SIG-M5 treated with dmso at 0.1 percent for 504 hours (cell line): Measurements from ENCODE around the gene SSPN.

Experiments used
- DNase-seq: peaks from one replicate; lab custom pipeline; 2025; ENCODE audit not compliant: unreplicated experiment; lab: John Stamatoyannopoulos, UW

SSPN gene

GRCh38 chr12:26282339-26282940, 87.1 kb downstream of the SSPN start:
- DNase-seq: no peak

- no peak for DNase-seq
These were observed 87.7 kb downstream of the SSPN start for GRCh38 chr12:26283046-26283445.

GRCh38 chr12:26283617-26284016, 88.2 kb downstream of the SSPN start:
- DNase-seq: no peak

- DNase-seq: no peak
These were observed 90.0 kb downstream of the SSPN start for GRCh38 chr12:26285401-26285800.

- no peak for DNase-seq
These were observed 90.8 kb downstream of the SSPN start for GRCh38 chr12:26286186-26286585.

- DNase-seq: no peak
These were observed 92.5 kb downstream of the SSPN start for GRCh38 chr12:26287671-26288381.

GRCh38 chr12:26290565-26290964, 95.2 kb downstream of the SSPN start:
- DNase-seq: no peak

GRCh38 chr12:26292596-26292995, 97.2 kb downstream of the SSPN start:
- no peak for DNase-seq

GRCh38 chr12:26293612-26294011, 98.2 kb downstream of the SSPN start:
- no peak for DNase-seq

- no peak for DNase-seq
These were observed 99.6 kb downstream of the SSPN start for GRCh38 chr12:26295001-26295400.

GRCh38 chr12:26297396-26298070, 102.2 kb downstream of the SSPN start:
- DNase-seq: no peak

- DNase-seq: peak; percentile 98
These were observed 103.6 kb downstream of the SSPN start for GRCh38 chr12:26298785-26299621.

GRCh38 chr12:26299751-26300150, 104.4 kb downstream of the SSPN start:
- DNase-seq: no peak
